GM19452 (cell line): ENCODE results near the gene CHRM2.

Source experiments
- ATAC-seq: cut with Tn5 transposase; IDR thresholded peaks from one replicate; pipeline ENCODE4 v1.9.1; 2021; ENCODE audit not compliant: unreplicated experiment

Gene CHRM2

DNA sequence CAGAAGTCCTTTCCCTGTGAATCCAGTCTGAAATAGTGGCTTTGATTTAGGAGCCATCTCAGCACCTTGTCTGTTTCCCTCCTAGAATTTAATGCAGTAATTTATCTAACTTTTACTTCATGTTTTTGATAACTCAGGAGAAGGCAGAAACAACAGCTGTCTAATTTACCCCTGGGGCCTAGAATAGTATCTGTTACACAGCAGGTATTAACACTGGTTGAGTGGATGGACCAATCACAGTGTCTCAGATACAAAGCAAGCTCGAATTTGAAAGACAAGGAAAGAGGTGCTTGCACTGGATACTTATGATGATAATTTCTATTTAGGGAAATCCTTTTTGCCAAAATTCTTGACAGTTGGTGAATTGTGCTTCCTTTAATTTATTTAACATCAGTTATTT lies 23.4 kb downstream of the CHRM2 start:
- ATAC-seq, result no peak

DNA sequence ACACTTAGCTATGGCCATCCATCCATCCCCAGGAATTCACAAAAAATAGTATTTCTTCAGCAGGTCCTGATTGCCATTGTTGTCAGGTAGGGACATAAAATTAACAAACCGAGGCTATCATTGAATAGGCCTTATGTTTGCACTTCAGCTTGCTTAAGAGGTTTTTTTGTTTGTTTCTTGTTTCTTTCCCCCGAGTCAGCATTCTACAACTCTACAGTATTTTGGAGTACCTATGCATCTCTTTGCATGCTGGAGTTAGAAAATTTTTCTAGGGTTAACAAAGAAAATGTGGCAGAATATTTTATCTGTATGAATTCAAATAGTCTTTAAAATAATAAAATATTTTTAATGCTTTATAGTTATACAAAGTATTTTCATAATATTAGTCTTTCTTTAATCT lies 26.3 kb downstream of the CHRM2 start:
- no peak for ATAC-seq

DNA sequence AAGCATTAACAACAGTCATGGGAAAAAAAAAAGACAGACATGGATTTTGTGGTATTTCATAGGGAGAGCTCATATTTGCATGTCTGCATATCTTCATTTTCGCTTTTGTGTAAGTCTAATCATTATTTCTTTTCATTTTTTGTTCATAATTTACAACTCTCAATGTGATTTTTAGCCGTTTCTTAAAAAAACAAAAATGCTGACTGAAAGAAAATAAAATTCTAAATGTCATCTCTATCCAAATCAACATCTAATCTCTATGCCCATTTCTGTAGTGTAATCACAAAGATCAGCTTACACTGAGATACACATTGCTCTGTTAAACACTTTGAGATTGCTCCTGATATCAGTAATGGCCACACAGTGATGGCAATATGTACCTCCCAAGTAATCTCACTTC lies 29.2 kb downstream of the CHRM2 start:
- ATAC-seq, result no peak

DNA sequence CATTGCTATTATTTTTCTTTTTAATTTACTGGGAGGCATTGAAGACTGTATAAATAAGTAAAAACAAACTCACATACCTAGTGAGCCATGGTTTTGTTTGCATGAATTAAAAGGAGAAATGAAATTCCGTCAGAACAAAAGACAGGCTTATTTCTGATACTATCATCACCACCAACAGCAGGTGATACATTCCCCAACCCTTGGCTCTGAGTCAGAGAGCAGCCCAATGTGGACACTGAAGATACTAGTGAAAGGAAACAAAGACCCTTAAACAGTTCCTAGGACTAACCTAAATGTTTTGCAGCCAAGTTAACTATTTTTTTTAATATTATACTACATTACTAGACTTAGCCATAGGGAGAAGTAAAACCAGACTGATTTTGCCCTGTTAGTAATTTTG lies 31.6 kb downstream of the CHRM2 start:
- ATAC-seq, result no peak

DNA sequence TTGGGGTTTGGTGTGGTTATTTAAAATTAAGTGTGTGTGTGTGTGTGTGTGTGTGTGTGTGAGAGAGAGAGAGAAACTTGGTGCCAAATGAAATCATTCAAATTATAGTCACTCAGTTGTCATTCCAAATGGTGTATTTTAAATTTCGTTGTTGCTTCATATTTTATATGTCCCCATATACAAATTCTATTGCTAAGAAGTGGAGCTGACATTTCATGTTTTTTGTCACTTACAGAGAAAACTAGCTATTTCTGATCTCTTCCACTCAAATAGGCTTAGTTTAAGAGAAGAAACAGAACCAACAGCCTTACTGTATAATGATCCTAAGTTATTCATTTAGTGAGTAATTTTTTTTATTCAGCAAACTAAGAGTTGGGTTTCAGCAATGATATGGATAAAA lies 42.3 kb downstream of the CHRM2 start:
- no peak for ATAC-seq

DNA sequence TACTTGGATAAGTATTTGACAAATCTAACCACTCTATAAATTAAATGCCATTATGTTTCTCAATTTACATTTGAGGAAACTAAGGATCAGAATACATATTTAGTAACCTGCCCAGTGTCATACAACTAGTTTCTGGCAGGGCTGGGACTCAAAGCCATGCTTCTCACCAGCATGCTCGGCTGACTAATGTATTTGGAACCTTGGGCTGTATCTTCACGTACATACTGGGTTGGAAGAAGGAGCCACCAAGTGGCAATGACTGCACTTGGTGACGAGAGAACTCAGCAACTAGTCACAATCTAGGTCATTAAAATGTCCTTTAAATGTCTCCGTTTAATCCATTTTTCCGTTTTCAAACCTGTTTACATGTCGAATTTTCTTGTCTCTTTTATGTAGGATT lies 42.9 kb downstream of the CHRM2 start:
- ATAC-seq, result no peak

DNA sequence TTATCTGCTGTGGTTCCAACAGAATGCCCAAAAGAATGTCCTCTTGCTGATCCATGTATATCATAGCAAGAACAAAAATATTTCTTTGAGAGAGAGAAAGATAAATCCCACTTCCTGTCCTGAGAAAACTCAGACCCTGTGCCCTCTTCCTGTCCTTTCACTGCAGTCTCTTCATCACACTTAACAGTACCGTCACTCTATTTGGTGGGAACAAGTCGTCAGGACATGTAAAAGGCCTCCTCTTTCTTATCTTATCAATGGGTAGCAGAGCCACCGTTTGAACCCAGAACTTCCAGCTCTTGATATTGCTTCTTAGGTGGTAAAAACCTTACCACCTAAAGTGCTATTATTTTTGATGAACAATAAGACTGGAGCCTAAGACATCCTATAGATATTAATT lies 43.9 kb downstream of the CHRM2 start:
- ATAC-seq, result no peak

DNA sequence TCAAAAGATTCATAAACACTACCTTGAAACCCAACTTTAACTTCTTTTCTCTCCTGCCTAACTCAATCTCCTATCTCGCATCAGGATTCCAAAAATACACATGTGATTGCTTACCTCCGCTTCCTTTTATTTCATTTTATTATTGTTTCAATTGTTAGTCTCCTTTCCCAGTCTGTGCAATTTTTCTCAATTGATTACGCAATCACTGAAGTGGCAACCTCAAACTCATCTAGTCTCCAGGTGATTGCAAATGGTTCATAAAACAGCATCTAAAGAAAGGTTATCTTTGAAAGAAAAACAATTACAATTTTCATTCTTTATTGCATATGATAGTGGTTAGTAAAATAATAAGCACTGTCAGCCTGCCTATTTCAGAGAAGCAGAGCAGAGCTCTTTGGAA lies 45.6 kb downstream of the CHRM2 start:
- no peak for ATAC-seq

DNA sequence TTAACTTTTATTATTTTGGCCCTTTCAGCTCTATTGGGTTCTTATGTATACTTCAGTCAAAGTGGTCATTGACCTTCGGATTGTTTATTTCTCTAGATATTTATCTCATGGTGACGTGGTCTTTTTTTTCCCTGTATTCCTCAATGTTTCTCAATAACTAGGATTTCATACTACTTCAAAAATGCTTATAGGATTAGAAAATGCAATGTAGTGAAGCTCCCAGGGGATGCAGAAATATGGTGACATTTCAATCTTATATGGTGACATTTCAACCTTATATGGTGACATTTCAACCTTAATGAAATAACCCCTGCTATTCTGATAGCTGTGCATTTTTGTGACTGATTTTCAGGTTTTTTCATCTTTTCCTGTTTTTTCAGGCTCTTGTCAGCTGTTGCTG lies 51.4 kb downstream of the CHRM2 start:
- ATAC-seq, result no peak

DNA sequence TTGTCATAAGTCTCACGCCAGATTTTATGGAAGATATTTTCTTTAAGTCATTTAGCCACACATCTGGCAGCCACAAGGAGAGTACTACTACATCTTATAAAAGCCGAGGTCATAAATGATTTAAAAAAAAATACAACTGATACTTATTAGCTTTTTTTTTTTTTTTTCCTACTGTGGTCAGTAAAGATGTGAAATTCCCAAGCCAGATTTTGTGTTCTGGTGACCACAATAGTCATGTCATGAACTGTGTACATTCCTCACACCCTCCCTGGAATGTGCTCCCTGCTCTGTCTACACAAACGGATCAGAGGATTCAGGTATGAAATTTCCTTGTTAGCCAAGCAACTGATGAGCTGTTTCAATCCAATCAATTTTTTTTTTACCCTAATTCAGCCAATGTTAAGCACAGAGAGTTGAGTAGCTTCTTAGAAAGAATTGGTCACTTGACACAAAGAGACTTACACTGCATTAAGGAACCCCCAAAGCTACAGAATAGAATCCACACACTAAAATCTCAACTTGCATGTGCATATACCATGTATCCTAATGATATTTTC lies 54.7 kb downstream of the CHRM2 start:
- no peak for ATAC-seq

DNA sequence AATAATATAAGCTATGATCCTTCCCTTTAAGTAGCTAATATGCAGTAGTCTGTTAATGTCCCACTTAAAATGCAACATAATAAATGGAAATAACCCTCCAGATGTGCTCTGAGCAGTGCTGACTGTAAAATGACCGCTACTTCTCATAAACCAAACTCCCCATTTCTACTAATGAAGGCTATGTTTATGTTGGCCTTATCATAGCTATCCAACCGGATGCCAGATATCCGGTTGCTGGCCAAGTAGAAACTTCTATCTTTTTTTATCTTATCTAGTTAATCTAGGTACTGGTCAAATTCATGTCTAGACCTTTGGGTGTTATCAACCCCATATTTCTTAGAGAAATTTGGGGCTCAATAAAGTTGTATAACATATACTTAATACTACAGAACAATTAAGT lies 56.6 kb downstream of the CHRM2 start:
- no peak for ATAC-seq

DNA sequence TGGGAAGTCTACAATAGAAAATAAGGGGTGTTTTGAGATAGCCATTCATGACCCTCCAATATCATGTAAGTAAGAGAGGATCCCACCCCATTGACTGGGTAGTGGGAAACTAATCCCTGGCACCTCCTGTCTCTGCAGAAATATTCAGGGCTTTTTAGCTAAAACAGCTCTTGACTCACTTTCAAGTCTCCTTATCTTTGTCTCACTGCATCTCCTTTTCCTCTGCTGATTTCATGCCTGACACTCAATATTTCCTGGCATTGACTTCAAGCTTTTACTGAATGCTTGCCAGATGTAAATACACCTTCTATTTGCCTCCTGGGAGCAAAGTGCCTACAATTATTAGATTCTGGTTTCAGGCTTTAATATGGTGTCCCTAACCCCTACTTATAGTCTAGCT lies 57.1 kb downstream of the CHRM2 start:
- no peak for ATAC-seq

DNA sequence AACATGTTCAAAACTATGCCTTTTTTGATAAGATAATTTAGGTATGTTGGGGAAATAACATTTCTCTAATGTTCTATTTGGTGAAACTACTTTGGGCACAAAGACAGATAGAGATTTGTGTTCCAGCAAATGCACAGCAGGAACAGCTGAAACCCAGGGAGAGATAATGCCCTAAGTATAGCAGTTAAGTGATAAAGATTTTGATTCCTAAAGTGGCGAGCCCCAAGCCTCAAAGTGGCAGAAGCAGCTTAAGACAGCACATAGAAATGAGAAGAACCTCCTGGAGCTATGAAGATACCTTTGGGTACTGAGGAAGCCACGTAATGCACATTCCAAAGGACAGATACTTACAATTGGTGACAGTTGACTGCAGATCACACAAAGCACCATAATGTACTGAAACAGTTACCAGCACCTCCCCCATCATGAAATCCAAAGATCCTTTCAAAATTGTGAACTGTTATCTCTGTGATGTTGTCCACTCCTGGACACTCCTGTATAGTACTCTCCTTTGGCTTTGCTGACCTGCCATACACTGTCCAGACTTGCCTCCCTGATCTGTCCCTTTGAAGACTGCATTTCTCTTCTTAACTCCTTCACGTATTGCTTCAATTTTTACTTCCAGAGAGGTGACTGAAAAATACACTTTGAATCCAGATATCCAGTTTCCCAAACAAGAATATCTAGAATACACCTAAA lies 62.9 kb downstream of the CHRM2 start:
- no peak for ATAC-seq

DNA sequence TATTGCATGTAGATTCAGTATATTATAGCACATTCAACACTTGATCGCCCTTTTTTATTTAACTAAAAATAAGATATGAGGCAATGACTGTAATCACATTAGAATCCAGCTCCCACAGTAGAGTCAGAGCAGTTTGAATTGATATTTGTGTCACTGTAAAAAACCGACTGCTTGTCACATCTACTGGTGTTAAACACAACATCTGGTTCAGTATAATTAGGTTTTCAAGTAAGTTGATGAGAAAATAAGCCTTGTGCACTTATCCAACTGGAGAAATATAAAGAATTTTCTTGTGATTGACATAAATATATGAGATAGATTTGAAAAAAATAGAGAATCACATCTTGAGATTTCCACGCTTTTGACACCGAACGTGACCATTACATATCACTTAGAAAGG lies 69.0 kb downstream of the CHRM2 start:
- no peak for ATAC-seq

DNA sequence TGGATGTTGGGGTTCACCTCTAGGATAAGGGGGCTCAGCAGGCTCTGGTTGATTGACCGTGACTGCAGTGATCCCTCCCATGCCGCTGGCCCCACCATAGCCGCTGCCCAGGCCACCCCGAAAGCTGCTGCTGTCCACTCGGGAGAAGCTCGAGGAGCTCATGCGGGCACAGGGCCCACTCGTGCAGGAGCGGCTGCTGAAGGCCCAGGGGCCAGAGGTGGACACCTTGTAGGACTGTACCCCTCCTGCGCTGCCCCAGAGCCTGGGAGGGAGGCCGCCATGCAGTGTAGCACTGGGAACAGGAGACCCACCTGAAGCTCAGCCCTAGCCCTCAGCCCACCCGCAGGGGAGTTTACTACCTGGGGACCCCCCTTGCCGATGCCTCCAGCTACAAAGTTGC lies 70.0 kb downstream of the CHRM2 start:
- ATAC-seq, result no peak

DNA sequence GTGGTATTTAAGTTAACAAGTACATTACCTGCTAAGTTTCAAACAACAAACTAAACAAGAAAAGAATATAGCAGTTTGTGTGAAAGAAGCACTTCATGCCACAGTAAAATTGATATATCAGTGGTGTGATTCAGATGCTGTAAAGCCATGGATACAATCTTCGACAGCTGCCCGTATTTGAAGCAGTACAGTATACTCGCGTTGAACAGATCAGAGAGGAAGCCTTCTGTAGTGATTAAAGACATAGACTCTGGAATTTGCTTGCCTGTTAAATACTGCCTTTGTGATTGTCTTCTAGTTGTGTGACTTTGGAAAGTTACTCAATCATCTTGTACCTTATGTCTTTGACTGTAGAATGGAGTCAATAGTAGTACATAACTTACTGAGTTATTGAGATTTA lies 71.7 kb downstream of the CHRM2 start:
- ATAC-seq, result no peak

DNA sequence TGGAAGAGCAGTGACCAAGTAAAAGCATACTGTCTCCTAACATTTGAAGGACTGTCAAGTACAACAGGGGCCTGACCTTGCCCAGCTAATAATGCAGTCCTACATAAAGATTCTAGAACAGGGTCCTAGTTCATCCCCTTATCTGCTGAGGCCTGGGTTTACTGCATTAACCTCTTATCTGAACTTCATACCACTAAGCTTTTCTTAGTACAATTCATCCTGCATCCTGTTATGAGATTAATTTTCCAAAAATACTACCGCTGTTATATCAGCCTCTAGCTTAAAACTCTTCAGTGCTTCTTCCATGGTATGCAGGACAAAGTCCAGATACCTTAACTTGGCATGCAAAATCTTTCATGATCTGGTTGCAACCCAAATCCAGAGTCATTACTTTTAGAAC lies 72.5 kb downstream of the CHRM2 start:
- no peak for ATAC-seq

DNA sequence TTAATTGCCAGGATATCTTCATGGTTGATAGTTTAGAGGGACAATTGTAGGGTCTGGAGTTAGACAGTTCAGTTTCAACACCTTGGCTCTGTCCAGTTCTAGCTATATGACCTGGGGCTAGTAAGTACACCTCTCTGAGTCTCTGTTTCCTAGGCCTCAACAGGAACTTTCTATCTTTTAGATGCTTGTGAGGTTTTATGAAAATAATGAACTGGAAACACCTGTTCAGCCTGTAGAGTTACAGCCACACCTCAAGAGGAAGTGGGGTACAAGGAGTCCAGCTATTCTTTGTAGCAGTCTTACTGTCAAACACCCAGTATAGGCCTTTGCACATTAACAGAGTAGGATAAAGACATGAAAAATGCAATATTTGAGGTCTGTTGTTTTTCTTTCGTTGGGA lies 73.4 kb downstream of the CHRM2 start:
- no peak for ATAC-seq

DNA sequence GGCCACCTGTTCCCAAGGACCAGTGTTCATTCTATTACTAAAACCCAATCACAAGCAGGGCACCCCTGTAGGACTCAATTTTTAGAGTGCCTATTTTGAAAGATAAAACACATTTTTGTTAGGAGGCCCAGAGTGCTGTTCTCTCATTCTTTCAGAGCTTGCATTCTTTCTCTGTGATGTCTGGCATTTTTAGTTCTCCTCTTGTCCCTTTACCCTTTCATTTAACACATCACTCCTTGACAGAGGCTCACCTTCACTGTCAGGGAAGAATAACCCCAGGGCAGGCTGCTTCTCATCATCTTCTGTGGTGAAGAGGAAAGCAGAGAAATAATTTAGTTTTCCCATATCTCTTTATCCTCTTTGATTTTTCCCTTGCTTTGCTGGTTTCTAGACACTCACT lies 73.9 kb downstream of the CHRM2 start:
- no peak for ATAC-seq

DNA sequence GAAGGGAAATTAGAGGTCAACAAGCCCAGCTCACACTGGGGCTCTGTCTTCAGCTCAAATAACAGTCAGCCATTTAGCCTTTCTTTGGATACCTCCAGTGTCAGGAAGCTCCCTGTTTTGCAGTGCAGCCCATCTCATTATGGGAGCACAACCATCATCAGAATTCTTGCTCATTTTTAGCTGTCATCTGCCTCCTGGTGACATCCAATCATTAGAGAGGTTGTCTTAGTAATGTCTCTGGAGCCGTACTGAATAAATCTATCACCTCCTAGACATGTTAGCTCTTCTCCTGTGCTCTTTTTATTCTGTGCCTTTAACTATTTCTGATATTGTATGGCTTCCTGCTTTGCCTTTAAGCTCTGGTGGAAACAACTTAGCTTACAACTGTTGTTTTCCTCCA lies 74.5 kb downstream of the CHRM2 start:
- ATAC-seq, result no peak

DNA sequence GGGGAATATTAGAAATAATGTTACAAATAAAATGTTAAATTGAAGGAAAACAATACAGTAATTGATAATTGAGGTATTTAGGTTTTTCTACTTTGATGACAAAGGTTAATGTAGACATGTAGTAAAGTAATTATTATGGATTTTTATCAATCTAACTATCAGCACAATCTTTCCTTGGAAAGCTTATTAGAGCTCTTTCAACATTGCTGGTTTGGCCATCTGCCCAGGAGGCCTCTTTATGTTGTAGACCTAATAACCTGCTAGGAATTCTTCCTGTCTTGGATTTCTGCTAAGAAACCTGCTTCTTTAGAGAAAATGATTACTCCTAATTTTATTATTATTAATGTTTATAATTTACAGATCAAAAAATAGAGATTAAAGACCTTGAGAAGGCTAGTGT lies 78.9 kb downstream of the CHRM2 start:
- ATAC-seq, result no peak

DNA sequence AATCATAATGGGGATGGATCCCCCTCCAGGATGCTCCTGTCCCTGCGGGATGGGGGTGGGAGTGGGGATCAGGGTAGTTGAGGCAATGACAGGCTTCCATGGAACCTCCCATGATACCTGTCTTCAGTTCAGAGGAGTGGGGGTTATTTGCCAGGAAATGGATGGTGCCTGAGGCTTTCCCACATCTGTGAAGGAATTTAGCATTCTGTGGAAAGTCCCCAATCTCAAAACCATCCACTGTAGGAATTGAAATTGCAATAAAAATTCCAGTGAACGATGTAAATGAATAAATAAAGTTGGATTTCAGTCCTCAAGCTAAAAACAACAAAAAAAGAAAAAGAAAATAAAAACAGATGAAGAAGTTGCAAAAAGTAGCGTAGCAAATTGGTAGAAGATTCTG lies 81.9 kb downstream of the CHRM2 start:
- no peak for ATAC-seq

DNA sequence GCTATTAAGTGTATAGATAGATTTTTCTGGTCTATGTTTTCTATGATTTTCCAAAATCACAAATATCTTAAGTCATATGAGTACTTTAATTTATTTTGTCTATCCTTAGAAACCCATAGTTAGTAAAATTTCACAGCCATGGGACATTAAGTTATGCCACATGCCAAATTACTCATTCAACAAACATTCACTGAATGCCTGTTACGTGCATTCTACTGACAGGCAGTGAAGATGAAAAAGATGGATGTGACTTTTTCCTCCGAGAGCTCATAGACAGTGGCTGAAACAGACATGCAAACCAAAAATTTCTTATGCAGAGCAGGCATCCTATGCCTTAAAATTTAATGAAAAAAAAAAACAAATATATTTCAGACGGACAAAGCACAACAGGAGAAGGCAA lies 84.9 kb downstream of the CHRM2 start:
- ATAC-seq, result no peak
